GM19025 (cell line): ENCODE results near the gene CPOX.
"Not testable (repeated sequence)": the region's sequence is repeated elsewhere in the genome, so short reads cannot be mapped to it uniquely, and the experiment has no call there.

Experiments used
- ATAC-seq: cut with Tn5 transposase; IDR thresholded peaks from one replicate; pipeline ENCODE4 v1.9.1; 2021; ENCODE audit warnings: mild to moderate bottlenecking, low read depth, moderate library complexity; ENCODE audit not compliant: unreplicated experiment

Gene CPOX

DNA sequence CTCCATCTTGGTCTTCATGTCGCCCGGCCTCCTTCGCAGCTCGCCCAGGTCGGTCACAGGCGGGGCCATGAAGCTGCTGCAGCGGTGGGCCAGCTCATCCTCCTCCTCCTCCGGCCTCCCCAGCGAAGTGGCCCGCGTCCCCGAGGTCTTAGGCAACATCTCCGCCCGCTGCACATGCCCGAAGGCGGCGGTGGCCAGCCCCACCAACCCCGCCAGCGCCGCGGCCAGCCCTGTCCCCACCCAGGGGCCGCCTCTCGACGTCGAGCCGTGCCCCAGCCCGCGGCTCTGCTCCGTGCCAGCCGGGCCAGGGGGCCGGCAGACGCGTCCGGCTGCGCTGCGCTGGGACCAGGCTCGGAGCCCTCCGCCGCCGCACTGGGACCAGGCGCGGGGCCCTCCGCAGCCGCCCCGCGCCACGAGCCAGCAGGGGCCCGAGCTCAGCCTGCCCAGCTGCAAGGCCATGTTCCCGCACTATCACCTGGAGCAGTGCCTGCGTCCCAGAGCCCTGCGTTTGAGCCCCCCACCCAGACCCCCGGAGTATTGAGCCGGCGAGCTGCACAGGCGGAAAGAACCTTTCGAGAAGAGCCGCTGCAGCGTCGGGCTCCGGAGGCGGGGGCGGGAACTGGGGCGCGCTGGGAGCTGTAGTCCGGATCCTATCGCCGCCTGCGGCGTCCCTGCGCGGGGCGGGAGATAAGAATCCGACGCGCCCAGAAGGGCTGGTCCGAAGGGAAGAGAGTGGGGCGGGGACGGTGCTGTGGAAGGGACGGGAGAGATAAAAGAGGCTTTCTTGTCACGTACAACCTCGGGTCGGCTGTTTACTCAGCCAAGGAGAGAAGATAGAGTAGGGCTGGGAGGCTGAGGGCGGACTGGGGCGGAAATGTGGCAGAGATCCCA is at the start of gene CPOX:
Gene CPOX (minus strand): TSS at position 566 of the 891 bp plus-strand sequence. CDS start 107 bp downstream, at position 459.
- ATAC-seq = peak; percentile 93

DNA sequence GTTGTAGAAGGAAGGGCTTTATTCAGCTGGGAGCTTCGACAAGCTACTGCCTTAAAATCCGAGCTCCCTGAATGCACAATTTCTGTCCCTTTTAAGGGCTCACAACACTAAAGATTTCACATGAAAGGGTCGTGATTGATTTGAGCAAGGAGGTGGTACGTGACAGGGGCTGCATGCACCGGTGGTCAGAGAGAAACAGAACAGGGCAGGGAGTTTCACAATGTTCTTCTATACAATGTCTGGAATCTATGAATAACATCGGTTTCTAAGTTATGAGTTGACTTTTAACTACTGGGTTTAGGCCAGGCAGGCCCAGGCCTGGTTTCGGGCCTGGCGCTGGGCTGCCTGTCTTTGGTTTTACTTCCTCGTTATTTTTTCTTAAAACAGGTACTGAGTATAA is 49.4 kb upstream of the CPOX start:
- not testable (repeated sequence) for ATAC-seq

- ATAC-seq = not testable (repeated sequence)
These were observed 48.3 kb upstream of the CPOX start for GRCh38 chr3:98641756-98642155.

- ATAC-seq = not testable (repeated sequence)
These were observed 45.1 kb upstream of the CPOX start for GRCh38 chr3:98638515-98638914.

DNA sequence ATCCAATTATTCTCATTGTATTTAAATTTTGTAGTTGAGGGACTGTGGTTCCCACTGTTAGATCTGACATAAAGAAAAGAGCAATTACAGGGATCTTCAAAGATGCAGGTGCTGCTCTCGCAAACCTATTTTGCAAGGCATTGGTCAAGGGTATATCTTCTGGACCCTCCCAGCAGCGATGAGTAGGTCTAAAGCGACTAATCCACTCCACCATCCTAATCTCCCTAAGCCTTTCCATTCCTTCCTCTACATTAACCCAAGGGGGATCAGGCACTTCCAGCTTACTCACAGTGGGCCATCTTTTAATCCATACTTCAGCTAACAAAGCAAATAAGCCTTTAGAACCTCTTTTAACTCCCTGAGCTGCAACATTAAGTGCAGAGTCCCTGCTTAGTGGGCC is 37.0 kb upstream of the CPOX start:
- no peak for ATAC-seq

DNA sequence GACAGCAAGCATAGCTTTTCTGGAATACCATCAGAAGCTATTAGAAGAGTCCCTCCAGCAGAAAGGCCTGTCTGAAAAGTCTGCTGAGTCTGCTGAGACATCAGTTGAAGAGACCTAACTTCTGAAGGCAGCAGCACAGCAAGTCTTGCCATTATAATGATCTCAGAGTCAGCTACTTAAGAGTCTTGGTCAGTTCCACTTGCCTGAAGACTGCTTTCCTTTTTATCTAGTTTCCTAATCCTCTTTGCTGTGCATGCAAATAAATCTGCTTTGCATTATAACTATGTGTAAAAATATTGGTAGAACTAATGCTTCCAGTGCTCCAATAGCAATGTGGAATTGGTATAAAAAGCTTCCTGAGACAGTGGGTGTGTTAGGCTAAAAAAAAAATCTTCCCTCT is 34.9 kb upstream of the CPOX start:
- ATAC-seq = no peak

- no peak for ATAC-seq
These were observed 32.7 kb upstream of the CPOX start for GRCh38 chr3:98626151-98626550.

- no peak for ATAC-seq
These were observed 30.3 kb upstream of the CPOX start for GRCh38 chr3:98623572-98624280.

- ATAC-seq = no peak
These were observed 24.4 kb upstream of the CPOX start for GRCh38 chr3:98617841-98618240.

GRCh38 chr3:98613616-98614015 is 20.2 kb upstream of the CPOX start:
- ATAC-seq = no peak

DNA sequence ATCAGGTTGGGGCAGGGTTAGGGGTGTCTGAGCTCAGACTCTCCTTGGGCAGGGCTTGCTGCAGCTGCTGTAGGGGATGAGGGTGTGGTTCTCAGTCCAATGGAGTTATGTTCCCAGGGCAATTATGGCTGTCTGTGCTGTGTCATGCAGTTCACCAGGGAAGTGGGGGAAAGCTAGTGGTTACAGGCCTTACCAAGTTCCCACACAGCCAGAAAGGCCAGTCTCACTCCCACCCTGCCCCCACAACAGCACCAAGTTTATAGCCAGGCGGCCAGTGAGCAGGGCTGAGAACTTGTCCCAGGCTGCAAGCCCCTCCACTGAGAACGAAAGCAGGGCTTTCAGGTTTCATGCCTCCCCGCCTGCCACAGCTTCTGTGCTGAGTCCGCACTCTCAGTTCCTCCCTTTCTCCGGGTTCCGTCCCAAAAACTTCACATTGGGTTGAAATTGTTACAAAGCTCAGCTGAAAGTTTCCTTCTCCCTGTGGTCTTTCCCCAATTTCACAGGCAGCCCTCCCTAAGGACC is 19.6 kb upstream of the CPOX start:
- ATAC-seq = peak; percentile 83

DNA sequence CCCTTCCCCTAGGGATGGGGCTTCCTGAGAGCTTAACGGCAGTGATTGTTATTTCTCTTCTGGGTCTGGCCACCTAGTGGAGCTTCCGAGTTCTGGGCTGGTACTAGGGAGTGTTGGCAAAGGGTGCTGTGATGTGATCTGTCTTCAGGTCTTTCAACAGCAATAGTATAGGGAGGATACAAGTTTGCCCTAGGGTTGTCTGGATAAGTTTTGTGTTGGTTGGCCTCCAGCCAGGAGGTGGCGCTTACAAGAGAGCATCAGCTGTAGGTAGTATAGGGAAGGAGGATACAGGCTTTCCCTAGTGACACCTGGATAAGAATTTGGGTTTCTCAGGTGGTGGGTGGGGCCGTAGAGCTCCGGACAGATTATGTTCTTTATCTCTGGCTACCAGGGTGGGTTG is 19.2 kb upstream of the CPOX start:
- ATAC-seq = peak; percentile 34

DNA sequence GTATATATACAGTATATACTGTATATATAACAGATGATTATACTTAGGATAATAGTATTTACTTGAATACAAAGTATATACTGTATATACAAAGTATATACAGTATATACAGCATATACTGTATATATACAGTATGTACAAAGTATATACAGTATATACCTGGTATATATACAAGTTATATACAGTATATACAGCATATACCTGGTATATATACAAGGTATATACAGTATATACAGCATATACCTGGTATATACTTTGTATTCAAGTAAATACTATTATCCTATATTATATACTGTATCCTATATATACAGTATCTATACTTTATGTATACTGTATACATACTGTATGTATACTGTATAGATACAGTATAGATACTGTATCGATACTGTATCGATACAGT is 14.6 kb upstream of the CPOX start:
- ATAC-seq = no peak

GRCh38 chr3:98603580-98603979 is 10.2 kb upstream of the CPOX start:
- no peak for ATAC-seq

- ATAC-seq = peak; percentile 41
These were observed 8.8 kb upstream of the CPOX start for GRCh38 chr3:98602078-98602678.

GRCh38 chr3:98601180-98601579 is 7.8 kb upstream of the CPOX start:
- no peak for ATAC-seq

- peak; percentile 56 for ATAC-seq
These were observed 7.1 kb upstream of the CPOX start for GRCh38 chr3:98600412-98601095.

DNA sequence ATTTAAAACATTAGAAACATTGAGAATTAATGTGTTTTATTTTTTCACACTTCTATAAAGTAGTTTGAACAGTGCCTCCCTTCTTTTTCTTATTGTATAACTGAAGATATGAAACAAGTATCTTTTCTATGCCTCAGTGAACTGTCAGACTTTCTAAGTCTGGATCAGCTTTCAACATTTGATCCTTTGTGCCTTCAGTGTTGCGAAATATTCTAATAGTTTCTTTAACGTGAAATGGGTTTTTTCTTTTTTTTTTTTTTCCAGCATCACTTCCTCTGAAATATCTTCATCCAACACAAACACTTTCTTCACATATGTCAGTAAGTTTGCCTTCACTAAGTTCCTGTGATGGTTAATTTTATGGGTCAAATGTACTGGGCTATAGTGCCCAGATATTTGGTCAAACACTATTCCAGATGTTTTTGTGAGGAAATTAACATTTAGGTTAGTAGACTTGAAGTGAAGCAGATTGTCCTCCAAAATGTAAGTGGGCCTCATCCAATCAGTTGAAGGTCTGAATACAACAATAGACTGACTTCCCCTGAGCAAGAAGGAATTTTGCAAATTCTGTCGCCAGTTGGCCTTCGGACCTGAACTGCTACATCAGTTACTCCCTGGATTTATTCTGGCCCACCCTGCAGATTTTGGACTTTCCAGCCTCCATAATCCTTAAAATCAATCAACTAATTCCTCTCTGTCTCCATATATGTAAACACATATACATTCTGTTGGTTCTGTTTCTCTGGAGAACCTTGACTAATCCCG is 6.4 kb upstream of the CPOX start:
- no peak for ATAC-seq

- ATAC-seq = no peak
These were observed 5.1 kb upstream of the CPOX start for GRCh38 chr3:98598492-98598891.
